Sigmoid colon (tissue), 4 donors: ENCODE data around the gene TLCD3A.

Experiments
- CTCF ChIP-seq, 4 experiments: fragments of 450-650 bp in 3 of 4; fragments of 200-600 bp in 1 of 4; IDR thresholded peaks; one replicate each; pipeline ENCODE4 v1.5.1; 2016 to 2019; ENCODE audit warnings: antibody characterized with exemption in 4 of 4, mild to moderate bottlenecking in 3 of 4, moderate library complexity in 2 of 4
- EP300 ChIP-seq, 4 donors: sonication (generic); formaldehyde crosslinking; IDR thresholded peaks; one replicate each; pipeline ENCODE4 v1.6.1; 2017; ENCODE audit warnings: antibody characterized with exemption in 4 of 4

DNA sequence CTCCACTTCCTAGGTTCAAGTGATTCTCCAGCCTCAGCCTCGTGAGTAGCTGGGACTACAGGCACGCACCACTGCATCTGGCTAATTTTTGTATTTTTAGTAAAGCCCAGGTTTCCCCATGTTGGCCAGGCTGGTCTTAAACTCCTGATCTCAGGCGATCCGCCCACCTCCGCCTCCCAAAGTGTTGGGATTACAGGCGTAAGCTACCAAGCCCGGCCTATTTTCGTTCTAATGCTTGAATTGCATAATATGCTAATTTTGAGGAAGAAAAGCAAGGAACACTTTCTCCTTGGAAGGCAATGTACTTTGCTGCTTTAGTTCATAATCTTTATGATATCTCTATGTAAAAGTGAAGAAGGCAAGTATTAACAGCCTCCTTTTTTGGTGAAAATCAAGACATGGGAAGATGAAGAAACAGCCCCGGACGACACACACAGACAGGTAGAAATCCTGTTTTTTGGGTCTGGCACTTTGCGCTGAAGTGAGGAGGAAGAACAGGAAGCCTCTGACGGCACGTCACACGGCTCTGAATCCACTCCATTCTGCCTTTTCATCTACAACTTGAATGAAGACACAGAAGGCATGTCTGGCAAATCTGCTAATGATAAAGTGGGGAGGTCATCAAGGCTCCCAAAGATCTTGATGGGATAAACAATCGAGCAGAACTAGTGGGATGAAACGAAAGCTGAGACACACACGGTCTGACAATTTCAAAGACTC lies 42.7 kb upstream of the TLCD3A start:
- TF ChIP-seq CTCF (IDR thresholded peaks at IDR 0.05): no peak
- TF ChIP-seq EP300 (IDR thresholded peaks at IDR 0.05): no peak
